ENCODE measurements around the gene CDK14.
A peak's percentile ranks its signal among the peaks of the same experiment; 100 is the strongest.

CDK14 gene

DNA sequence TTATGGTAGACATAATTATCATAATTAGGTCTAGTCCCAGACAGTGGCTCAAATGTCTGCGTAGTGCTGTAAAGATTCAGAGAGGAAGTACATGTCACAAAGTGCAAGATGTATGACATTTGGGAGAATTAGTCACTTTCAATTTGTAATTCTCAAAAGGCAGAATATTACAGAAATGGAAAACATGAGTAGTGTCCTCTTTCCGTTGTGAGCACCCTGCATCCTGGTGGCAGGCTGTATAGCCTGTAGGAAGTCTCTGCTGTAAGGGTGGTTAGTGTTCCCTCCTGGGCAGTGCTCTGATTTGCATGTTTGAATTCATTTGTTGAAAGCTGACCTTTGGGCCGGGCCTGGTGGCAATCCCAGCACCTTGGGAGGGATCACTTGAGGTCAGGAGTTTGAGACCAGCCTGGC, 17.0 kb downstream of the CDK14 start:
- Histone ChIP-seq H3K4me2 (ENCODE audit: low read length) (no peak overlapping the region), H3K18ac (ENCODE audit: low read length) (no peak overlapping the region), H3K27ac (ENCODE audit: low read depth, low read length) (no peak overlapping the region), H2BK12ac (ENCODE audit: low read length) (no peak overlapping the region), H3K14ac (ENCODE audit: low read length) (no peak overlapping the region), H4K12ac (ENCODE audit: low read depth, low read length) (no peak overlapping the region), H3K79me2 (ENCODE audit: control insufficient read depth, insufficient read depth, low read length, poor library complexity) (no peaks in the 10 kb centered on the region), H2AFZ (ENCODE audit: insufficient read depth, low read length, poor library complexity) (no peak overlapping the region), H3K23ac (ENCODE audit: low read length) (no peak overlapping the region), H3K4me3 (ENCODE audit: low read depth, low read length) (no peak overlapping the region), H4K8ac (ENCODE audit: low read depth, low read length) (no peak overlapping the region), H2AK5ac (ENCODE audit: low read length) (no peak overlapping the region), H3K4ac (ENCODE audit: low read depth, low read length) (no peak overlapping the region), H3K36me3 (ENCODE audit: control insufficient read depth in 1 of 2, insufficient read depth in 2 of 2, low read length in 2 of 2) (no peaks in the 10 kb centered on the region), H3K4me1 (ENCODE audit: control insufficient read depth in 1 of 2, insufficient read depth in 2 of 2, low read length in 2 of 2) (no peaks in the 10 kb centered on the region), H3K79me1 (ENCODE audit: low read length) (no peaks in the 10 kb centered on the region), H4K91ac (ENCODE audit: low read depth, low read length) (no peak overlapping the region), H3K9ac (ENCODE audit: low read length) (no peak overlapping the region), H3K27me3 (ENCODE audit: insufficient read depth, low read length) (no peaks in the 10 kb centered on the region), H3K9me3 (ENCODE audit: insufficient read depth, low read depth, low read length) (no peaks in the 10 kb centered on the region), H2BK120ac (ENCODE audit: insufficient read depth, low read length, poor library complexity) (no peak overlapping the region), H2BK5ac (ENCODE audit: low read depth, low read length, poor library complexity) (no peak overlapping the region)
- DNase-seq = peak in 1 of 2 donors; percentile 43
- no CpG with 5 or more reads among the region's 3 CpGs for WGBS (ENCODE audit: extremely low coverage, insufficient coverage, insufficient read length)

DNA sequence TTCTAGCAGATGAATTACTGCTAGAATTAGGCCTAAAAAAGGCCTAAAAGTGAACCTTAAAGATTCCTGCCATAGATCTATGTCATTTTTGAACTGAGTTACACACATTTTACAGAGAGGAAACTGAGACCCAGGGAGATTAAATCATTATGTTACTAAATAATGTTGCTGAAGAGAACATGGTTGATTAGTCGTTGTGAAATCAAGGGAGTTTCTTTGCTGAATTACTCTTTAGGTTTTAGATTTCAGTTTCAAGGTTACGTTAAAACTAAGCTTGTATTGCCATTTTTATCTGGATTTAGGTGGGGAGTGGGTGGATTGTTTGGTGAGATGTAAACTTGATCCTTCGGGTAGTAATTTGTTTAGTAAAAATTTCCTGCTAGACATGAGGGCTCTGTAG, 21.3 kb downstream of the CDK14 start:
- Histone ChIP-seq H3K14ac (ENCODE audit: low read length) (no peak overlapping the region), H4K8ac (ENCODE audit: low read depth, low read length) (no peak overlapping the region), H3K4me3 (ENCODE audit: low read depth, low read length) (no peak overlapping the region), H4K91ac (ENCODE audit: low read depth, low read length) (no peak overlapping the region), H2AK5ac (ENCODE audit: low read length) (no peak overlapping the region), H3K23ac (ENCODE audit: low read length) (no peak overlapping the region), H3K4me2 (ENCODE audit: low read length) (no peak overlapping the region), H3K27ac (ENCODE audit: low read depth, low read length) (no peak overlapping the region), H4K12ac (ENCODE audit: low read depth, low read length) (no peak overlapping the region), H3K79me2 (ENCODE audit: control insufficient read depth, insufficient read depth, low read length, poor library complexity) (no peaks in the 10 kb centered on the region), H2BK5ac (ENCODE audit: low read depth, low read length, poor library complexity) (no peak overlapping the region), H3K4me1 (ENCODE audit: control insufficient read depth in 1 of 2, insufficient read depth in 2 of 2, low read length in 2 of 2) (no peaks in the 10 kb centered on the region), H3K79me1 (ENCODE audit: low read length) (no peaks in the 10 kb centered on the region), H2BK12ac (ENCODE audit: low read length) (no peak overlapping the region), H3K36me3 (ENCODE audit: control insufficient read depth in 1 of 2, insufficient read depth in 2 of 2, low read length in 2 of 2) (no peaks in the 10 kb centered on the region), H3K4ac (ENCODE audit: low read depth, low read length) (no peak overlapping the region), H2BK120ac (ENCODE audit: insufficient read depth, low read length, poor library complexity) (no peak overlapping the region), H2AFZ (ENCODE audit: insufficient read depth, low read length, poor library complexity) (no peak overlapping the region), H3K9me3 (ENCODE audit: insufficient read depth, low read depth, low read length) (no peaks in the 10 kb centered on the region), H3K9ac (ENCODE audit: low read length) (no peak overlapping the region), H3K27me3 (ENCODE audit: insufficient read depth, low read length) (no peaks in the 10 kb centered on the region), H3K18ac (ENCODE audit: low read length) (no peak overlapping the region)
- DNase-seq = no peak
- WGBS (ENCODE audit: extremely low coverage, insufficient coverage, insufficient read length) = no CpG with 5 or more reads among the region's 3 CpGs

DNA sequence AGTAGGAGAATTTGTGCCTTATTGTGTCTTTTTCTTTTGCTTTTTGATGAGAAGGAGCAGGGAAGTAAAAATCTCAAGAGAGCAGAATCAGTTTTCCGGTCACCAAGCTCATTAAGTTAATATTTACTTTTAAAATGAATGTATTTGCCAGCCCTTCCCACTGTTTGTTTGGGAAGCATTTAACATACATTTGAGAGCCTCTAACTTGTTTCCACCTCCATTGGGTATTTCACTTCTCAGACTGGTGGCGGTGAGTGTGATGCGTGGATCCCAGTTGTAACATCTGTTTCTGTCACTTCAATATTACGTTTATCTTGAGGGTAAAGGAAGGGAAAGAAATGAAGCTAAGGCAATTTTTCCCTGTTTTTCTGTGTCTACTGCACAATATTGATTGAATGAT, 22.8 kb downstream of the CDK14 start:
- no peak overlapping the region for H3K27ac ChIP-seq (ENCODE audit: low read depth, low read length)
- no peak overlapping the region for H2BK12ac ChIP-seq (ENCODE audit: low read length)
- H3K4me1 ChIP-seq (ENCODE audit: control insufficient read depth in 1 of 2, insufficient read depth in 2 of 2, low read length in 2 of 2) = no peaks in the 10 kb centered on the region
- H4K8ac ChIP-seq (ENCODE audit: low read depth, low read length) = no peak overlapping the region
- H3K9me3 ChIP-seq (ENCODE audit: insufficient read depth, low read depth, low read length) = no peaks in the 10 kb centered on the region
- no peak overlapping the region for H2AFZ ChIP-seq (ENCODE audit: insufficient read depth, low read length, poor library complexity)
- no peaks in the 10 kb centered on the region for H3K36me3 ChIP-seq (ENCODE audit: control insufficient read depth in 1 of 2, insufficient read depth in 2 of 2, low read length in 2 of 2)
- H3K4me2 ChIP-seq (ENCODE audit: low read length) = no peak overlapping the region
- H3K14ac ChIP-seq (ENCODE audit: low read length) = no peak overlapping the region
- H3K27me3 ChIP-seq (ENCODE audit: insufficient read depth, low read length) = no peaks in the 10 kb centered on the region
- no peak overlapping the region for H3K9ac ChIP-seq (ENCODE audit: low read length)
- H3K4ac ChIP-seq (ENCODE audit: low read depth, low read length) = no peak overlapping the region
- no CpG with 5 or more reads among the region's 4 CpGs for WGBS (ENCODE audit: extremely low coverage, insufficient coverage, insufficient read length)
- H3K79me2 ChIP-seq (ENCODE audit: control insufficient read depth, insufficient read depth, low read length, poor library complexity) = no peaks in the 10 kb centered on the region
- no peak for DNase-seq
- H4K91ac ChIP-seq (ENCODE audit: low read depth, low read length) = no peak overlapping the region
- no peak overlapping the region for H3K4me3 ChIP-seq (ENCODE audit: low read depth, low read length)
- H2BK120ac ChIP-seq (ENCODE audit: insufficient read depth, low read length, poor library complexity) = no peak overlapping the region
- no peak overlapping the region for H3K18ac ChIP-seq (ENCODE audit: low read length)
- H4K12ac ChIP-seq (ENCODE audit: low read depth, low read length) = no peak overlapping the region
- no peaks in the 10 kb centered on the region for H3K79me1 ChIP-seq (ENCODE audit: low read length)
- H2BK5ac ChIP-seq (ENCODE audit: low read depth, low read length, poor library complexity) = no peak overlapping the region
- no peak overlapping the region for H3K23ac ChIP-seq (ENCODE audit: low read length)
- no peak overlapping the region for H2AK5ac ChIP-seq (ENCODE audit: low read length)

DNA sequence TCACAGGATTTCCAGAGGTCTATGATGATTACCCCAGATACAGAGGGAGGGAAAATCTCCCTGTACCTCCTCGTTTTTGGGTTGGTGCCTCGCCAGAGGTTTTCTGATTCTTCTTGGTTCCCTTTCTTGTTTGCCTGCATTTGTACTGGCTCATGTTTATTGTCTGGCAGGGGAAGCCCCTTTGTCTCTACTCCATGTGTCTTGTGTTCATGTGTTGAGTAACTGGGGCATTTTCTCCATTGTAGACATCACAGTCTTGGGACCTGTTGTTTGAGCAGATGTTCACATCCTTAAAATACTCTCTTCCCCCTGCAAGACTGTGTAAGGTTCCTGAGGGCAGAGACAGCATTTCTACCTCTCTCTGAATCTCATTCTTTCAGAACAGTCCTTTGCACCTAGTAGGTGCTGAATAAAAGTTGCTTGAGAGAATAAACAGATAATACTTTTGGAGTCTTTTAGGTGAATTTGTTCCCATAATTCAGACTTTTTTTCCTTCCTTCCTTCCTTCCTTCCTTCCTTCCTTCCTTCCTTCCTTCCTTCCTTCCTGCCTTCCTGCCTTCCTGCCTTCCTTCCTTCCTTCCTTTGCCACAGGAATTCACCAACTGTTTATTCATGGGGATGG, 25.1 kb downstream of the CDK14 start:
- H3K27me3 ChIP-seq (ENCODE audit: insufficient read depth, low read length) = no peaks in the 10 kb centered on the region
- no peak overlapping the region for H2AK5ac ChIP-seq (ENCODE audit: low read length)
- H4K12ac ChIP-seq (ENCODE audit: low read depth, low read length) = no peak overlapping the region
- H3K4me1 ChIP-seq (ENCODE audit: control insufficient read depth in 1 of 2, insufficient read depth in 2 of 2, low read length in 2 of 2) = peaks cover 5 to 6% of the 10 kb centered on the region in 2 experiments
- no peak overlapping the region for H2BK120ac ChIP-seq (ENCODE audit: insufficient read depth, low read length, poor library complexity)
- no peak overlapping the region for H3K4me2 ChIP-seq (ENCODE audit: low read length)
- H2AFZ ChIP-seq (ENCODE audit: insufficient read depth, low read length, poor library complexity) = no peak overlapping the region
- H2BK12ac ChIP-seq (ENCODE audit: low read length) = no peak overlapping the region
- H3K9ac ChIP-seq (ENCODE audit: low read length) = no peak overlapping the region
- no peak overlapping the region for H4K91ac ChIP-seq (ENCODE audit: low read depth, low read length)
- no peaks in the 10 kb centered on the region for H3K9me3 ChIP-seq (ENCODE audit: insufficient read depth, low read depth, low read length)
- no peak overlapping the region for H4K8ac ChIP-seq (ENCODE audit: low read depth, low read length)
- no peak overlapping the region for H2BK5ac ChIP-seq (ENCODE audit: low read depth, low read length, poor library complexity)
- no peaks in the 10 kb centered on the region for H3K36me3 ChIP-seq (ENCODE audit: control insufficient read depth in 1 of 2, insufficient read depth in 2 of 2, low read length in 2 of 2)
- no peak overlapping the region for H3K18ac ChIP-seq (ENCODE audit: low read length)
- peaks cover 5% of the 10 kb centered on the region for H3K79me1 ChIP-seq (ENCODE audit: low read length)
- no peaks in the 10 kb centered on the region for H3K79me2 ChIP-seq (ENCODE audit: control insufficient read depth, insufficient read depth, low read length, poor library complexity)
- H3K23ac ChIP-seq (ENCODE audit: low read length) = no peak overlapping the region
- H3K14ac ChIP-seq (ENCODE audit: low read length) = no peak overlapping the region
- H3K4ac ChIP-seq (ENCODE audit: low read depth, low read length) = no peak overlapping the region
- no peak overlapping the region for H3K4me3 ChIP-seq (ENCODE audit: low read depth, low read length)
- no CpG with 5 or more reads among the region's 2 CpGs for WGBS (ENCODE audit: extremely low coverage, insufficient coverage, insufficient read length)
- no peak overlapping the region for H3K27ac ChIP-seq (ENCODE audit: low read depth, low read length)
- DNase-seq = peak; percentile 25 to 40
